ENCODE measurements around the gene MRPS9. TPM values are rescaled to one million over a fixed set of nuclear protein-coding genes. Genes with fewer than 3 reads are reported as not detected.
A peak's percentile ranks its signal among the peaks of the same experiment; 100 is the strongest.

MRPS9 gene
- total RNA-seq, 1 experiment from 2014 or later = 49.7 TPM

DNA sequence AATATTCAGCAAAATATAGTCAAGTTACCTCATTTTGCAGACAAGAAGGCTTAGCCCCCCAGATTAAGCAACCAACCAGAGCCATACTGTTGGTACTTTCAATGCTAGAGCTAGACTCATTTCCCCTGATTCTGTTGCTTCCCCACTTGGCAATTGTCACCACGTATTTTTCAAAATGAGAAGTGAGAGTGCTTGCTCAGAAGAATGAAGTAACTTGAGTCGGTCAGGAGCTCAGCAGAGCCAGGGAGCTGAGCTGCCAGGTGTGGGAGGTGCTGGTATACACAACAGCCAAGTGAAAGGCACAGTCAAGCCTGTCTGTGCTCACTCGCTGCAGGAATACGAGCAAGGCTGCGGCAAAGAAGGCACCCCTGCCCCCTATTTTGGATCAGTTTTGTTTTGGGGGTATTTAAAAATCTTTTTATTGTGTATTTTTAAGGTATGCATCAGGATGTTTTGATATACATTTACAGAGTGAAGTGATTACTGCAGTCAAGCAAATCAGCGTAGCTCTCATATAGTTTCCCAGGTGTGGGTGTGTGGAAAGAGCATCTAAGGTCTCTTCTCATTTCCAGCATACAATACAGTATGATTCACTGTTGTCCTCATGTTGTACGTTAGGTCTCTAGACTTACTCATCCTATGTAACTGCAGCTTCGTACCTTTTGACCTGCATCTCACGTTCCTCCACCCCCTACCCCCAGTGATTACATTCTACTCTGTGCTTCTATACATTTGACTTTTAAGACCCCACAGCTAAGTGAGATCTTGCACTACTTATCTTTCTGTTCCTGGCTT lies 62.4 kb downstream of the MRPS9 start:
- no peaks in the 10 kb centered on the region; a peak in 1 of 4 replicates for H3K36me3 ChIP-seq (ENCODE audit: control insufficient read depth in 1 of 2, insufficient read depth in 2 of 2, low read length in 2 of 2)
- H3K79me2 ChIP-seq (ENCODE audit: insufficient read depth, low read length) = no peaks in the 10 kb centered on the region
- intact Hi-C loops (cut with micrococcal nuclease) = no loop called here
- no peak overlapping the region for H3K4me3 ChIP-seq (replicated peaks in 1 of 2; ENCODE audit: low read depth in 1 of 2, low read length in 2 of 2)
- H2AFZ ChIP-seq (ENCODE audit: low read depth, low read length, poor library complexity, severe bottlenecking) = no peak overlapping the region
- H3K27me3 ChIP-seq (ENCODE audit: insufficient read depth, low read length) = no peaks in the 10 kb centered on the region
- TF ChIP-seq SIN3A (IDR thresholded peaks at IDR 0.05; ENCODE audit: low read depth) (no peak), EZH2phosphoT487 (IDR thresholded peaks at IDR 0.05; ENCODE audit: borderline replicate concordance) (no peak)
- TF ChIP-seq, protein P1, sequence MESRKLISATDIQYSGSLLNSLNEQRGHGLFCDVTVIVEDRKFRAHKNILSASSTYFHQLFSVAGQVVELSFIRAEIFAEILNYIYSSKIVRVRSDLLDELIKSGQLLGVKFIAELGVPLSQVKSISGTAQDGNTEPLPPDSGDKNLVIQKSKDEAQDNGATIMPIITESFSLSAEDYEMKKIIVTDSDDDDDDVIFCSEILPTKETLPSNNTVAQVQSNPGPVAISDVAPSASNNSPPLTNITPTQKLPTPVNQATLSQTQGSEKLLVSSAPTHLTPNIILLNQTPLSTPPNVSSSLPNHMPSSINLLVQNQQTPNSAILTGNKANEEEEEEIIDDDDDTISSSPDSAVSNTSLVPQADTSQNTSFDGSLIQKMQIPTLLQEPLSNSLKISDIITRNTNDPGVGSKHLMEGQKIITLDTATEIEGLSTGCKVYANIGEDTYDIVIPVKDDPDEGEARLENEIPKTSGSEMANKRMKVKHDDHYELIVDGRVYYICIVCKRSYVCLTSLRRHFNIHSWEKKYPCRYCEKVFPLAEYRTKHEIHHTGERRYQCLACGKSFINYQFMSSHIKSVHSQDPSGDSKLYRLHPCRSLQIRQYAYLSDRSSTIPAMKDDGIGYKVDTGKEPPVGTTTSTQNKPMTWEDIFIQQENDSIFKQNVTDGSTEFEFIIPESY (IDR thresholded peaks at IDR 0.05; ENCODE audit: extremely low read depth, insufficient replicate concordance, low read length) = no peak
- BruUV-seq (replicated peaks) = no TSS peak
- H3K9me2 ChIP-seq (ENCODE audit: insufficient read depth) = no peaks in the 10 kb centered on the region
- peaks cover 17 to 23% of the 10 kb centered on the region in 2 experiments for H3K4me1 ChIP-seq (ENCODE audit: control insufficient read depth in 1 of 2, insufficient read depth in 2 of 2, low read length in 2 of 2)
- ATAC-seq = no peak
- POLR2A ChIA-PET = no interaction called here
- no peaks in the 10 kb centered on the region for H3K9me3 ChIP-seq (ENCODE audit: control insufficient read depth in 1 of 2, insufficient read depth in 1 of 2, low read depth in 1 of 2, low read length in 2 of 2)
- H3K27ac ChIP-seq (ENCODE audit: low read depth, low read length) = no peak overlapping the region
- DNase-seq (ENCODE audit: low read depth, low spot score) = no peak
- CTCF ChIA-PET = no interaction called here
- no peak overlapping the region for H3K9ac ChIP-seq (ENCODE audit: low read length)
- no peaks in the 10 kb centered on the region for H4K20me1 ChIP-seq (ENCODE audit: insufficient read depth)
- RAD21 ChIA-PET (ENCODE audit: low non-redundant PET in 1 of 2, low total read pairs in 2 of 2, uncharacterized antibody in 2 of 2, unreplicated experiment in 2 of 2) = no interaction called here
- H3K4me2 ChIP-seq (ENCODE audit: low read length) = no peak overlapping the region

GRCh38 chr2:105102001-105102400 lies 64.1 kb downstream of the MRPS9 start:
- H3K9me3 ChIP-seq (ENCODE audit: control insufficient read depth in 1 of 2, insufficient read depth in 1 of 2, low read depth in 1 of 2, low read length in 2 of 2) = no peaks in the 10 kb centered on the region
- intact Hi-C loops (cut with micrococcal nuclease) = no loop called here
- no peak overlapping the region for H3K9ac ChIP-seq (ENCODE audit: low read length)
- H3K4me3 ChIP-seq (replicated peaks in 1 of 2; ENCODE audit: low read depth in 1 of 2, low read length in 2 of 2) = no peak overlapping the region
- no peak overlapping the region for H2AFZ ChIP-seq (ENCODE audit: low read depth, low read length, poor library complexity, severe bottlenecking)
- DNase-seq (ENCODE audit: low read depth, low spot score) = no peak
- ChIA-PET CTCF (interaction anchor here (0.8 to 2.1 kb wide), 2 partner anchors 13 to 134 kb away, joined by 3 to 13 read pairs; no protein-coding TSS in a partner anchor), POLR2A (no interaction called here), RAD21 (ENCODE audit: low non-redundant PET in 1 of 2, low total read pairs in 2 of 2, uncharacterized antibody in 2 of 2, unreplicated experiment in 2 of 2) (no interaction called here)
- ATAC-seq = no peak
- H3K4me1 ChIP-seq (ENCODE audit: control insufficient read depth in 1 of 2, insufficient read depth in 2 of 2, low read length in 2 of 2) = peaks cover 17 to 29% of the 10 kb centered on the region in 2 experiments
- no peaks in the 10 kb centered on the region for H3K79me2 ChIP-seq (ENCODE audit: insufficient read depth, low read length)
- no peaks in the 10 kb centered on the region; a peak in 1 of 4 replicates for H3K36me3 ChIP-seq (ENCODE audit: control insufficient read depth in 1 of 2, insufficient read depth in 2 of 2, low read length in 2 of 2)
- H3K4me2 ChIP-seq (ENCODE audit: low read length) = peak overlapping the region; percentile 52
- no peaks in the 10 kb centered on the region for H3K9me2 ChIP-seq (ENCODE audit: insufficient read depth)
- H3K27me3 ChIP-seq (ENCODE audit: insufficient read depth, low read length) = no peaks in the 10 kb centered on the region
- no peaks in the 10 kb centered on the region for H4K20me1 ChIP-seq (ENCODE audit: insufficient read depth)
- no TSS peak for BruUV-seq (replicated peaks)
- no peak overlapping the region for H3K27ac ChIP-seq (ENCODE audit: low read depth, low read length)
- TF ChIP-seq EZH2 (IDR thresholded peaks at IDR 0.05) (no peak), SP1 (IDR thresholded peaks at IDR 0.05; ENCODE audit: low read depth) (no peak), ZNF274 (IDR thresholded peaks at IDR 0.05; ENCODE audit: low read depth, low read length) (no peak), RAD21 (IDR thresholded peaks at IDR 0.05; ENCODE audit: low read depth) (no peak), ZFX (IDR thresholded peaks at IDR 0.05) (no peak), EZH2phosphoT487 (IDR thresholded peaks at IDR 0.05; ENCODE audit: borderline replicate concordance) (no peak), CTCF (IDR thresholded peaks at IDR 0.05 in 2 of 3, conservative IDR thresholded peaks at IDR 0.05 in 1 of 3; ENCODE audit: borderline replicate concordance in 1 of 3, insufficient read depth in 1 of 3, low read depth in 2 of 3, low read length in 2 of 3) (no peak)
- TF ChIP-seq, protein P2, sequence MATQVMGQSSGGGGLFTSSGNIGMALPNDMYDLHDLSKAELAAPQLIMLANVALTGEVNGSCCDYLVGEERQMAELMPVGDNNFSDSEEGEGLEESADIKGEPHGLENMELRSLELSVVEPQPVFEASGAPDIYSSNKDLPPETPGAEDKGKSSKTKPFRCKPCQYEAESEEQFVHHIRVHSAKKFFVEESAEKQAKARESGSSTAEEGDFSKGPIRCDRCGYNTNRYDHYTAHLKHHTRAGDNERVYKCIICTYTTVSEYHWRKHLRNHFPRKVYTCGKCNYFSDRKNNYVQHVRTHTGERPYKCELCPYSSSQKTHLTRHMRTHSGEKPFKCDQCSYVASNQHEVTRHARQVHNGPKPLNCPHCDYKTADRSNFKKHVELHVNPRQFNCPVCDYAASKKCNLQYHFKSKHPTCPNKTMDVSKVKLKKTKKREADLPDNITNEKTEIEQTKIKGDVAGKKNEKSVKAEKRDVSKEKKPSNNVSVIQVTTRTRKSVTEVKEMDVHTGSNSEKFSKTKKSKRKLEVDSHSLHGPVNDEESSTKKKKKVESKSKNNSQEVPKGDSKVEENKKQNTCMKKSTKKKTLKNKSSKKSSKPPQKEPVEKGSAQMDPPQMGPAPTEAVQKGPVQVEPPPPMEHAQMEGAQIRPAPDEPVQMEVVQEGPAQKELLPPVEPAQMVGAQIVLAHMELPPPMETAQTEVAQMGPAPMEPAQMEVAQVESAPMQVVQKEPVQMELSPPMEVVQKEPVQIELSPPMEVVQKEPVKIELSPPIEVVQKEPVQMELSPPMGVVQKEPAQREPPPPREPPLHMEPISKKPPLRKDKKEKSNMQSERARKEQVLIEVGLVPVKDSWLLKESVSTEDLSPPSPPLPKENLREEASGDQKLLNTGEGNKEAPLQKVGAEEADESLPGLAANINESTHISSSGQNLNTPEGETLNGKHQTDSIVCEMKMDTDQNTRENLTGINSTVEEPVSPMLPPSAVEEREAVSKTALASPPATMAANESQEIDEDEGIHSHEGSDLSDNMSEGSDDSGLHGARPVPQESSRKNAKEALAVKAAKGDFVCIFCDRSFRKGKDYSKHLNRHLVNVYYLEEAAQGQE (IDR thresholded peaks at IDR 0.05; ENCODE audit: low read depth) = no peak
